Cardiac muscle cell (in vitro differentiated cells and primary cell): Measurements from ENCODE around the gene CALN1. TPM values are rescaled to one million over a fixed set of nuclear protein-coding genes. Genes with fewer than 3 reads are reported as not detected.

Source experiments
- DNase-seq, 2 donors: peaks; one replicate each; pipeline versions ENCODE4 v3.0.0 to v3.0.0-alpha.2; 2010 to 2017; ENCODE audit warnings: low read depth in 1 of 2, low spot score in 1 of 2
- H3K27ac ChIP-seq: fragments of 200-600 bp; sonication (generic); 2 replicates; pipeline ENCODE4 v1.5.1; 2016
- H3K27me3 ChIP-seq: fragments of 200-600 bp; sonication (generic); 2 replicates; pipeline ENCODE4 v1.6.0; 2016; ENCODE audit warnings: control low read depth
- H3K36me3 ChIP-seq: fragments of 200-600 bp; sonication (generic); 2 replicates; pipeline ENCODE4 v1.5.1; 2016; ENCODE audit warnings: control low read depth
- H3K4me1 ChIP-seq: fragments of 200-600 bp; sonication (generic); 2 replicates; pipeline ENCODE4 v1.8.1; 2017; ENCODE audit warnings: low read depth, mild to moderate bottlenecking, mixed run types
- H3K4me3 ChIP-seq: fragments of 200-600 bp; sonication (generic); 2 replicates; pipeline ENCODE4 v1.5.1; 2016; ENCODE audit warnings: mild to moderate bottlenecking
- H3K9me3 ChIP-seq: fragments of 200-600 bp; sonication (generic); 2 replicates; pipeline ENCODE4 v1.5.1; 2017; ENCODE audit warnings: low read depth, mild to moderate bottlenecking, control low read depth
- CTCF ChIP-seq: IDR thresholded peaks from 2 replicates; pipeline ENCODE4 v1.5.1; 2012; ENCODE audit warnings: low read depth, mild to moderate bottlenecking, low read length
- polyA plus RNA-seq: library from polyadenylated mRNA; unstranded; fragments of >200 nt; fragmentation: Nextera tagmentation; extraction: Ambion mirVana; gene quantifications from 2 replicates; pipeline ENCODE4 v1.2.1, GENCODE V29; 2016
- total RNA-seq: library from RNA; depleted of rRNA; stranded (reverse); fragments of >200 nt; gene quantifications from 2 replicates; pipeline ENCODE4 v1.2.3, GENCODE V29; 2016

CALN1 gene
- total and polyA plus RNA-seq, 2 experiments from 2014 or later, result 0.03 to 0.18 TPM

GRCh38 chr7:71801976-71802375 is 610.2 kb downstream of the CALN1 start:
- H3K36me3 ChIP-seq, result no peaks in the 10 kb centered on the region
- H3K27me3 ChIP-seq, result no peaks in the 10 kb centered on the region
- H3K9me3 ChIP-seq, result no peaks in the 10 kb centered on the region
- H3K4me3 ChIP-seq, result no peak overlapping the region
- no peak overlapping the region for H3K27ac ChIP-seq
- H3K4me1 ChIP-seq, result no peaks in the 10 kb centered on the region
- DNase-seq, result no peak
- no peak for TF ChIP-seq CTCF

GRCh38 chr7:71800321-71800720 is 611.8 kb downstream of the CALN1 start:
- no peaks in the 10 kb centered on the region for H3K4me1 ChIP-seq
- no peaks in the 10 kb centered on the region for H3K9me3 ChIP-seq
- no peak overlapping the region for H3K4me3 ChIP-seq
- no peaks in the 10 kb centered on the region for H3K36me3 ChIP-seq
- TF ChIP-seq CTCF, result no peak
- no peak overlapping the region for H3K27ac ChIP-seq
- DNase-seq, result no peak
- H3K27me3 ChIP-seq, result no peaks in the 10 kb centered on the region

- Histone ChIP-seq H3K4me3 (no peak overlapping the region), H3K36me3 (no peaks in the 10 kb centered on the region), H3K27me3 (no peaks in the 10 kb centered on the region), H3K27ac (no peak overlapping the region), H3K4me1 (no peaks in the 10 kb centered on the region), H3K9me3 (no peaks in the 10 kb centered on the region)
- DNase-seq, result no peak
- no peak for TF ChIP-seq CTCF
Measured at GRCh38 chr7:71795410-71795809, 616.7 kb downstream of the CALN1 start.

- no peak for DNase-seq
- H3K4me1 ChIP-seq, result no peaks in the 10 kb centered on the region
- no peaks in the 10 kb centered on the region for H3K9me3 ChIP-seq
- TF ChIP-seq CTCF, result no peak
- H3K36me3 ChIP-seq, result no peaks in the 10 kb centered on the region
- H3K4me3 ChIP-seq, result no peak overlapping the region
- no peak overlapping the region for H3K27ac ChIP-seq
- no peaks in the 10 kb centered on the region for H3K27me3 ChIP-seq
Measured at GRCh38 chr7:71793251-71793650, 618.9 kb downstream of the CALN1 start.

- no peak for TF ChIP-seq CTCF
- DNase-seq, result peak in 1 of 2 donors; percentile 2
- H3K4me3 ChIP-seq, result no peak overlapping the region
- no peak overlapping the region for H3K27ac ChIP-seq
- H3K27me3 ChIP-seq, result no peaks in the 10 kb centered on the region
- no peaks in the 10 kb centered on the region for H3K36me3 ChIP-seq
- no peaks in the 10 kb centered on the region for H3K9me3 ChIP-seq
- H3K4me1 ChIP-seq, result no peaks in the 10 kb centered on the region
Measured at GRCh38 chr7:71787513-71787912, 624.6 kb downstream of the CALN1 start.

- no peaks in the 10 kb centered on the region for H3K36me3 ChIP-seq
- H3K9me3 ChIP-seq, result no peaks in the 10 kb centered on the region
- no peak overlapping the region for H3K4me3 ChIP-seq
- H3K27ac ChIP-seq, result no peak overlapping the region
- H3K27me3 ChIP-seq, result no peaks in the 10 kb centered on the region
- no peak for DNase-seq
- TF ChIP-seq CTCF, result no peak
- H3K4me1 ChIP-seq, result no peaks in the 10 kb centered on the region
Measured at GRCh38 chr7:71785216-71785615, 626.9 kb downstream of the CALN1 start.
